GDM1 (cell line): Measurements from ENCODE around the gene KLC3.
"Not testable (repeated sequence)": the region's sequence is repeated elsewhere in the genome, so short reads cannot be mapped to it uniquely, and the experiment has no call there.

Experiments used
- DNase-seq: peaks from one replicate; lab custom pipeline; 2025; lab: John Stamatoyannopoulos, UW

The KLC3 gene

GRCh38 chr19:45320997-45321775 is 19.4 kb upstream of the KLC3 start:
- no peak for DNase-seq

DNA sequence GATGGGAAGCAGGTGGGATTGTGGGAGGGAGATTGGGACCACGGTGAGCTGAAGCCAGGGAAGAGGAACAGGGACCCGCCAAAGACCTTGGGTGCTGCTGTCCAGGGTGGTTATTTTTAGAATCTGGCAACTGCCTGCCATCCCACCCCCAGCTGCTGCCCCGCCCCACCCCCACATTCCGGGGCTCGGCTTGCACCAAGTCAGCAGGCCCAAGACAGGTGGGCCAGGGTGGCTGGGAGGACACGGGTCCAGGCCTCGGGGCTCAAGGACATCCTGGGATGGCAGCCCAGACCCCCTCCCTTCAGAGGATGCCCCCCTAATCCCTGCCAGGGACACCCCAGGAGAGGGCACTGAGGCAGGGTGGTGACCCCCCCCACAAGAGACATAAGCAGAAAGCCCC is 18.7 kb upstream of the KLC3 start:
- DNase-seq: no peak

- no peak for DNase-seq
Measured at GRCh38 chr19:45322311-45322710, 18.2 kb upstream of the KLC3 start.

- DNase-seq: no peak
Measured at GRCh38 chr19:45322744-45323281, 17.7 kb upstream of the KLC3 start, which contains the start of gene CKM. Gene CKM, minus strand, starts transcription at chr19:45322875. Its CDS starts 3,162 bp downstream, at chr19:45319713.

- no peak for DNase-seq
Measured at GRCh38 chr19:45323671-45324081, 16.9 kb upstream of the KLC3 start.

- DNase-seq: no peak
Measured at GRCh38 chr19:45324349-45324907, 16.1 kb upstream of the KLC3 start.

GRCh38 chr19:45327404-45328143 is 13.0 kb upstream of the KLC3 start:
- DNase-seq: no peak

GRCh38 chr19:45331411-45331810 is 9.1 kb upstream of the KLC3 start:
- no peak for DNase-seq

DNA sequence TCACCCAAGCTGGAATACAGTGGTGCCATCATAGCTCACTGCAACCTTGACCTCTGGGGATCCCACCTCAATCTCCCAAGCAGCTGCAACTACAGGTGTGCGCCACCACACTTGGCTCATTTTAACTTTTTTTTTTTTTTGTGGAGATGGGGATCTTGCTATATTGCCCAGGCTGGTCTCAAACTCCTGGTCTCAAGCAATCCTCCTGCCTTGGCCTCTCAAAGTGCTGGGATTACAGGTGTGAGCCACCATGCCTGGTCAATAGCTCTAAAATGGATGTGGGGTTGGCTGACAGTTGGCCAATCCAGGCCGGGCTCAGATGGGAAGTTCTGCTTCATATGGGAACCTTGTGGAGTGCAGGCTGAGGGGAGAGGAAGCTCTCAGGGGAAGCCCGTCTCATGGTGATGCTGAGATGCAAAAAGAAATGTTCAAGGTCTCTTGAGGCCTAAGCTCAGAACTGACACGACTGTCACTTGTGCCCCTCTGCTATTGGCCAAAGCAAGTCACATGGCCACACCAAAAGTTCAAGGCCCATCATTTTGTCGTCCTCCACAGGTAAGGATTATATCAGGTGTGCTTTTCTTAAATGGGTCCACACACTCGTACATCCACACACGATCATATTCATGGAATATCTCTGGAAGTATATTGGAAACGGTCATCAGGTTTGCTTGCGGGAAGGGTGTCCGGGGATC is 6.8 kb upstream of the KLC3 start:
- no peak for DNase-seq

GRCh38 chr19:45334881-45335280 is 5.7 kb upstream of the KLC3 start:
- not testable (repeated sequence) for DNase-seq

DNA sequence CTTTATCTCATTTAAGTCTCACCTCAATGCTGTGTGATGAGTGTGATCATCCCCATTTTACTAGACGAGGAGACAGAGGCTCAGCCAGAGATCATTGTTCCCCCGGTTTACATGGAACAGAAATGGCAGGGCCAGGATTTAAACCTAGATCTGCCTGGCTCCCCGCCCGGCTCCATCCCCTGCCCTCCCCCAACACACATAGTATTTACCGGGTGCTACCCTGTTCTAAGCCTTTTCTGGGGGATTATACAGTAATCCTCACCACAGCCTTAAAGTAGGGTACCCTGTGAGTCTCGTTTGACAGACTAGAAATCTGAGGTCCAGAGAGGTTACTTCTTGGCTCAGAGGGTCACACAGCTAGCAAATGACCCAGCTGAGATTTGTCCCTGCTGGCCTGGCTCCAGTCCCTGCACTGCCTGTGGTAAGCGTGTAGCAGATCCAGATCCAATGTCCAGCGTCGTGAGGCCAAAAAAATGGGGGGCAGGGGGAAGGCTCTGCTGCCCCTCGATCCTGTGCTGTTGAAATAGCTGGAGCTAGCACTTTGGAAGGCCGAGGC is 3.8 kb upstream of the KLC3 start:
- DNase-seq: no peak

DNA sequence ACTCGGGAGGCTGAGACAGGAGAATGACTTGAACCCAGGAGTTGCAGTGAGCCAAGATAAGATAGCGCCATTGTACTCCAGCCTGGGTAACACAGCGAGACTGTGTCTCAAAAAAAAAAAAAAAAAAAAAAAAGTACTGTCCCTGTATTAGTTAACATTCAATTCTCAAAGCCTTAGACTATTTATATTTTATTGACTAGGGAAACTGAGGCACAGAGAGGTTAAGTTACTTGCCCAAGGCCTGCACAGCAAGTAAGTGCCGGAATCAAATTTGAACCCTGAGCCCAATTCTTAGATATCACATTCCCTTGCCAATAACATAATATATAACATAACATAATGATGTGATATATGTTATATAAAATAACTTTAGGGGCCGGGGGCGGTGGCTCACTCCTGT is 921 bp upstream of the KLC3 start:
- DNase-seq: no peak

DNA sequence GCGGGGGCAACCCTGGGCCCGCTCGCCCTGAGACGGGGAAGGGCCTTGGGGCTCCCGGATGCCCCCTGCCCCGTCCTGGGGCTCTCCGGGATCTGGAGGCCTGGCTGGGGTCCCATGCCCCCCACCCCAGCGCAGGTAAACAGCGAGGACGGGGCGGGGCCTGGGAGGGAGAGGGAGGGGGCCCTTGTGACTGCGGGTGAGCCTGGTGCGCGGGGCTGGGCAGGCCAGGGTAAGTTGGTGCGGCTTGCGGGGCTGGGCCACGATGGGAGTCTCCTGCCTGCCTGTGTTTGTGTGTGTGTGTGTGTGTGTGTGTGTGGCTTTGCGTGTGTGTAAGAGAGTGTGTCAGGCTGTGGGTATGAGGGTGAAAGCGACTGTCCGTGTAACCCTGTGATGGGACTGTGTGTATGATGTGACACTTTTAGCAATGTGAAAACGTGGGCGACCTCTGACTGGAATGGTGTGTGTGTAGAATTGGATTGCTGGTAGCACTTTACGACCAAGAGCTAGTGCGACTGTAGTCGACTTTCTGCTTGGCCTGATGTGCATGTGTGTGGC is 426 bp downstream of the KLC3 start:
- no peak for DNase-seq

- no peak for DNase-seq
Measured at GRCh38 chr19:45342911-45343310, 2.4 kb downstream of the KLC3 start.

DNA sequence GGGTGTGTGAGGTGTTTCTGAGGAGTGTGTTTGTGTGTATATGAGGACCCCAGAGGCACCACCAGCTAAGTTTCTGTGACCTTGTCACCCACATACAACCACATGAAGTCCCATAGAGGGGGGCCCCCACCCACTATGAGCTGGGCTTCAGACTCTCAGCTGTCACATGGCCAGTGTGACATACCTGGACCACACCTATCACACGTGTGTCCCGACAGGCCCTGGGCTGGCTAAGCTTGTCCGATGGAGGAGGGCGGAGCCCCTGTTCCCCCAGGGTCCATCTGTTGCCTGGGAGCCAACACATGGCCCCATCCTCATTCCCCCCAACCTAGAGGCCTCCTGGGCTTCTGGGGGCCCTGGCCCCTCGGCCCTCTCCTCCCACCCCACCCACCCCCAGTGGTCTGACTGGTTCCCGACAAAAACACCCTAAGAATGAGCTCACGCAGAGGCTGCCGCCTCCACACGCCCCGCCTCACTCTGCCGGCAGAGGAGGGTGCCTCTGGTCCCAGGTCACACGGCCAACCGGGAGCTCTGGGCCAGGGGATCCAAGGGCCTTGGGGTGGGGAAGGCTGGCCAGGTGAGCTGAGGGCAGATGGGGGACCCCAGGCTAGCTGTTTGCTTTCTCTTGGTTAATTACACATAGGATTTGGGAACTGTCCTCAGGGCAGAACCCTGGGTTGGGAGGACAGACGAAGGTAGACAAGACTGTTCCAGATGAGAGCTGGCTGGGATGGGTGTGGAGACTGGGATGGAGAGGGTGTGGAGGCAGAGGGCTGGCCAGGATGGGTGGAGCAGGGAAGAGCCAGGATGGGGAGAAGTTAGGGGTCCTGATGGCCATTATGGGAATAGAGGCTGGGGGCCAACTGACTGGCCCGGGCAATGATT is 4.3 kb downstream of the KLC3 start:
- DNase-seq: no peak

DNA sequence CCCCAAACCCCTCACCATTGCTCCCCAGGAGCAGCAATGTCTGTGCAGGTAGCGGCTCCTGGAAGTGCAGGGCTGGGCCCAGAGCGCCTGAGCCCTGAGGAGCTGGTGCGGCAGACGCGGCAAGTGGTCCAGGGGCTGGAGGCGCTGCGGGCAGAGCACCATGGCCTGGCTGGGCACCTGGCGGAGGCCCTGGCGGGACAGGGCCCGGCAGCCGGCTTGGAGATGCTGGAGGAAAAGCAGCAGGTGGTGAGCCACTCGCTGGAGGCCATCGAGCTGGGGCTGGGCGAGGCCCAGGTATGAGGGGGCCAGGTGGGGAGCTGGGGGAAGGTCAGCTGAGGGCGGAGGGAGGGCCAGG is 4.9 kb downstream of the KLC3 start:
- no peak for DNase-seq

DNA sequence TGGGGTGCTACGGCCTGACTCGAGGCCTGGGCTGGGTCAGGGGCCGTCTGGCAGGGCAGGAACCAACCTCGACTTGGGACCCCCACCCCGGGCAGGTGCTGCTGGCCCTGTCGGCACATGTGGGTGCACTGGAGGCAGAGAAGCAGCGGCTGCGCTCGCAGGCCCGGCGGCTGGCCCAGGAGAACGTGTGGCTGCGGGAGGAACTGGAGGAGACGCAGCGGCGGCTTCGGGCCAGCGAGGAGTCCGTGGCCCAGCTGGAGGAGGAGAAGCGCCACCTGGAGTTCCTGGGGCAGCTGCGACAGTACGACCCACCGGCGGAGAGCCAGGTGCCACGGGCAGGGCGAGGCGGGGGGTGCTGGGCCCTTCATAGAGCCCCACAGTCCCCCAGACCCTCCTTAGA is 5.9 kb downstream of the KLC3 start:
- DNase-seq: no peak

DNA sequence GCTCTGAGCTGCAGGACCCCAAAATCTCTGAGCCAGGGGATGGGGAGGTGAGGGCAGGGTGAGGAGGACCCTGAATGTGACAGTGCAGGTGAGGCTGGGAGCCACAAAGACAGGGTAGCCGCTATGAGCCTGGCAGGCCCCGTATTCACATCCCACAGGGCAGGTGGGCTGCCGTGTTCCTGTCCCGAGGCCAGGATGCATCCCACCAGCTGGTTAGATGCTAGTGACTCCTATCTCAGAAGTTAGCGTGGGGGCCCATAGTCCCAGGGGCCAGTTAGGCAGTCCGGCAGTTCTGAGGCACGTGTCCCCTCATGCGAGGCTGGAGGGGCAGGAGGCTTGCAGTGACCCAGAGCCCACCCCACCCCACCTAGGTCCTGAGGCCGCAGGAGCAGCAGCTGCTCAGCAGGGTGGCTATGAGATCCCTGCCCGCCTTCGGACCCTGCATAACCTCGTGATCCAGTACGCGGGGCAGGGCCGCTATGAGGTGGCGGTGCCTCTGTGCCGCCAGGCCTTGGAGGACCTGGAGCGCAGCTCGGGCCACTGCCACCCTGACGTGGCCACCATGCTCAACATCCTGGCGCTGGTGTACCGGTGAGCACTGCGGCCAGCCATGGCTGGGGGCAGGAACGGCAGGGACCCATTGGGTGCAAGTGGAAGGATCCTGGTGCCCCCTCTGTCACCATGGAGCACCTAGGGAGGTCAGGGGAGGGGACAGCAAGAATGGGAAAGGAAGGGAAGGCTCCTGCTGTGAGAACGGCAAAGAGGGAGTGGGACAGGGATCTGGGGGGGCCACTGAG is 7.2 kb downstream of the KLC3 start:
- DNase-seq: no peak

DNA sequence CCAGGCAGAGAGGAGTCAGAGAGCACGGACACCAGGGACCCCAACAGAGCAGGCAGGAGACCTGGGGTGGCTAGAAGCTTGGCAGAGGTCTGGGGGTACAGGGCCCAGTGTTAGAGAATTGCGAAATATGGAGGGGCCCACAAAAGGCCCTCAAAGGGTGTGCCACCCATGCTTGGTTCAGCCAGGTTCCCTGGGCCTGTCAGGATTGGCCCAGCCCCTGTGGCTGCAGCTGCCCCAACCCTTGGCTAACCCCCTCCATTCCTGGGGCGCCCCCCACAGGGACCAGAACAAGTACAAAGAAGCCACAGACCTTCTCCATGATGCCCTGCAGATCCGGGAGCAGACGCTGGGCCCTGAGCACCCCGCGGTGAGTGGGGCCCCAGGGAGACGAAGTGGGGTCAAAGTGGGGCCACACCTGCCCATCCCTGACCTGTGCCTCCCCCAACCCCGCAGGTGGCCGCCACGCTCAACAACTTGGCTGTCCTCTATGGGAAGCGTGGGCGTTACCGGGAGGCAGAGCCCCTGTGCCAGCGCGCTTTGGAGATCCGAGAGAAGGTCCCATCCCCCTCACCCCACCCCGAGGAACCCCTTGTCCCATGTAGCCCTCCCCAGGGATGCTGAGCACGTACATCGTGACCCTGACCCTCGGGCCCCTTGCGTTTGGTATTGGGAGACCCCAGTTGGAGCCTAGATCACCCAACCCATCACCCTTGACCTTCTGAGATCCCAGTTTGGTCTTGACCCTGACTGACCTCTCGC is 8.0 kb downstream of the KLC3 start:
- no peak for DNase-seq
